Suprapubic skin (tissue), 3 donors: Measurements from ENCODE around the gene MYL3.

ENCODE experiments used
- EP300 ChIP-seq: sonication (generic); formaldehyde crosslinking; IDR thresholded peaks from one replicate; pipeline ENCODE4 v1.6.1; 2017; ENCODE audit warnings: antibody characterized with exemption
- TF ChIP-seq, protein P1 (sequence below), 2 donors: fragments of 200-600 bp in 1 of 2; fragments of 450-650 bp in 1 of 2; sonication (generic) in 1 of 2; IDR thresholded peaks; one replicate each; pipeline ENCODE4 v1.5.1; 2016 to 2019; ENCODE audit warnings: antibody characterized with exemption in 2 of 2, mild to moderate bottlenecking in 1 of 2, moderate library complexity in 1 of 2

DNA sequence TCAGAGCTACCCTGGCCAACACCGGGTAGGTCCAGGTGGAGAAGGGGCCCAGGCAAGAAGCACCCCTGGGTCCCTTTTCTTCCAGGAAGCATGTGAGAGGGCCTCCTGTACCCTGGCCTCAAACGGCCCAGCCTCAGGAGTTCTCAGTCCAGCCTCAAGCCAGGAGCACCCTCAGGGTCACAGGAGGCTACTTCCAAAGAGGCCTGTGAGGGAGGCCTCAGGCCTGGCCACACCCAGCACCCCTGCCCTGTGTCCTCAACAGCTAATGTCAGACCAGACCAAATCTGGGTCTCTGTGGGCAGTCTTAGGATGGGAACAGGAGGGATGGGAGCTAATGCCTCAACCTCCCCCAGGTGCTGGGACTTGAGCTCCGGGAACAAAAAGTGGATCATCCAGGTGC, 37.8 kb upstream of the MYL3 start:
- TF ChIP-seq, protein P1, sequence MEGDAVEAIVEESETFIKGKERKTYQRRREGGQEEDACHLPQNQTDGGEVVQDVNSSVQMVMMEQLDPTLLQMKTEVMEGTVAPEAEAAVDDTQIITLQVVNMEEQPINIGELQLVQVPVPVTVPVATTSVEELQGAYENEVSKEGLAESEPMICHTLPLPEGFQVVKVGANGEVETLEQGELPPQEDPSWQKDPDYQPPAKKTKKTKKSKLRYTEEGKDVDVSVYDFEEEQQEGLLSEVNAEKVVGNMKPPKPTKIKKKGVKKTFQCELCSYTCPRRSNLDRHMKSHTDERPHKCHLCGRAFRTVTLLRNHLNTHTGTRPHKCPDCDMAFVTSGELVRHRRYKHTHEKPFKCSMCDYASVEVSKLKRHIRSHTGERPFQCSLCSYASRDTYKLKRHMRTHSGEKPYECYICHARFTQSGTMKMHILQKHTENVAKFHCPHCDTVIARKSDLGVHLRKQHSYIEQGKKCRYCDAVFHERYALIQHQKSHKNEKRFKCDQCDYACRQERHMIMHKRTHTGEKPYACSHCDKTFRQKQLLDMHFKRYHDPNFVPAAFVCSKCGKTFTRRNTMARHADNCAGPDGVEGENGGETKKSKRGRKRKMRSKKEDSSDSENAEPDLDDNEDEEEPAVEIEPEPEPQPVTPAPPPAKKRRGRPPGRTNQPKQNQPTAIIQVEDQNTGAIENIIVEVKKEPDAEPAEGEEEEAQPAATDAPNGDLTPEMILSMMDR (IDR thresholded peaks at IDR 0.05) = no peak
- no peak for TF ChIP-seq EP300
